DND-41 (cell line): ENCODE data around the gene THSD4.

Experiments used
- CTCF ChIP-seq: IDR thresholded peaks from 2 replicates; pipeline ENCODE4 v1.5.1; 2012; ENCODE audit warnings: borderline replicate concordance, low read length, moderate library complexity, mild to moderate bottlenecking; ENCODE audit not compliant: poor library complexity, severe bottlenecking; ENCODE audit errors: extremely low read depth
- EZH2 ChIP-seq: IDR thresholded peaks from 3 replicates; pipeline ENCODE4 v1.6.1; 2012; ENCODE audit warnings: borderline replicate concordance, low read depth, mild to moderate bottlenecking, moderate library complexity, low read length, inconsistent platforms; ENCODE audit not compliant: severe bottlenecking

- TF ChIP-seq CTCF (no peak), EZH2 (no peak)
These were observed 76.0 kb downstream of the THSD4 start for GRCh38 chr15:71191296-71191695.
